H9 (cell line): ENCODE data around the gene NGRN. TPM values are rescaled to one million over a fixed set of nuclear protein-coding genes. Genes with fewer than 3 reads are reported as not detected.

Experiments
- DNase-seq: peaks from one replicate; pipeline ENCODE4 v3.0.0-alpha.2; 2017
- H2AFZ ChIP-seq: one replicate; pipeline ENCODE4 v1.6.1; 2013; ENCODE audit warnings: mild to moderate bottlenecking, low read length, control low read depth, moderate library complexity
- H2AK5ac ChIP-seq: 2 replicates; pipeline ENCODE4 v1.6.1; 2013; ENCODE audit warnings: low read length, control low read depth, mixed read lengths; ENCODE audit not compliant: insufficient read length
- H2BK120ac ChIP-seq: one replicate; pipeline ENCODE4 v1.6.1; 2013; ENCODE audit warnings: low read depth, mild to moderate bottlenecking, low read length, control low read depth, inconsistent platforms; ENCODE audit not compliant: poor library complexity, severe bottlenecking
- H2BK12ac ChIP-seq: 2 replicates; pipeline ENCODE4 v1.6.1; 2013; ENCODE audit warnings: low read length, control low read depth, mixed read lengths, low read depth; ENCODE audit not compliant: insufficient read length
- H2BK15ac ChIP-seq: 2 replicates; pipeline ENCODE4 v1.6.1; 2013; ENCODE audit warnings: low read depth, low read length, control low read depth
- H2BK20ac ChIP-seq: one replicate; pipeline ENCODE4 v1.6.1; 2013; ENCODE audit warnings: low read depth, mild to moderate bottlenecking, low read length, control low read depth, inconsistent platforms; ENCODE audit not compliant: poor library complexity, severe bottlenecking
- H2BK5ac ChIP-seq: 2 replicates; pipeline ENCODE4 v1.6.1; 2013; ENCODE audit warnings: low read length, control low read depth, mixed read lengths; ENCODE audit not compliant: insufficient read length
- H3K14ac ChIP-seq: 2 replicates; pipeline ENCODE4 v1.6.1; 2013; ENCODE audit warnings: low read length, control low read depth; ENCODE audit not compliant: insufficient read depth
- H3K18ac ChIP-seq: 2 replicates; pipeline ENCODE4 v1.6.1; 2013; ENCODE audit warnings: low read depth, mild to moderate bottlenecking, mixed read lengths, low read length, control low read depth; ENCODE audit not compliant: insufficient read length
- H3K23ac ChIP-seq: 2 replicates; pipeline ENCODE4 v1.6.1; 2013; ENCODE audit warnings: low read length, control low read depth, mixed read lengths, low read depth; ENCODE audit not compliant: insufficient read length
- H3K23me2 ChIP-seq: 2 replicates; pipeline ENCODE4 v1.6.1; 2013; ENCODE audit warnings: low read depth, mild to moderate bottlenecking, mixed read lengths, low read length, control low read depth; ENCODE audit not compliant: insufficient read length, poor library complexity, severe bottlenecking
- H3K27ac ChIP-seq: 2 replicates; pipeline ENCODE4 v1.5.1; 2013; ENCODE audit warnings: low read length, control low read depth, mixed read lengths, low read depth; ENCODE audit not compliant: insufficient read length
- H3K27me3 ChIP-seq: 2 replicates; pipeline ENCODE4 v1.6.1; 2013; ENCODE audit warnings: low read length, control low read depth, inconsistent platforms; ENCODE audit not compliant: insufficient read depth
- H3K4ac ChIP-seq: 2 replicates; pipeline ENCODE4 v1.6.1; 2013; ENCODE audit warnings: low read depth, mild to moderate bottlenecking, control low read depth, inconsistent platforms, low read length, moderate library complexity
- H3K4me1 ChIP-seq: 2 replicates; pipeline ENCODE4 v1.6.1; 2013; ENCODE audit warnings: low read length, control low read depth, inconsistent platforms; ENCODE audit not compliant: insufficient read depth
- H3K4me2 ChIP-seq: 2 replicates; pipeline ENCODE4 v1.6.1; 2013; ENCODE audit warnings: low read length, control low read depth, mixed read lengths; ENCODE audit not compliant: insufficient read length, insufficient read depth
- H3K56ac ChIP-seq: 2 replicates; pipeline ENCODE4 v1.6.1; 2013; ENCODE audit warnings: low read depth, mild to moderate bottlenecking, mixed read lengths, low read length, control low read depth; ENCODE audit not compliant: insufficient read length
- H3K79me1 ChIP-seq: 2 replicates; pipeline ENCODE4 v1.6.1; 2013; ENCODE audit warnings: low read depth, mild to moderate bottlenecking, moderate library complexity, low read length, control low read depth, inconsistent platforms; ENCODE audit not compliant: insufficient read depth, poor library complexity, severe bottlenecking
- H3K79me2 ChIP-seq: 2 replicates; pipeline ENCODE4 v1.6.1; 2013; ENCODE audit warnings: low read length, control low read depth, inconsistent platforms; ENCODE audit not compliant: insufficient read depth
- H3K9ac ChIP-seq: 2 replicates; pipeline ENCODE4 v1.6.1; 2013; ENCODE audit warnings: low read length, control low read depth, mixed read lengths; ENCODE audit not compliant: insufficient read length; ENCODE audit errors: extremely low read depth
- H3K9me3 ChIP-seq: one replicate; pipeline ENCODE4 v1.6.1; 2013; ENCODE audit warnings: low read depth, low read length, inconsistent platforms; ENCODE audit not compliant: control insufficient read depth
- H3T11ph ChIP-seq: one replicate; pipeline ENCODE4 v1.6.1; 2013; ENCODE audit warnings: mild to moderate bottlenecking, low read length, control low read depth, inconsistent platforms
- H4K20me1 ChIP-seq: one replicate; pipeline ENCODE4 v1.6.1; 2013; ENCODE audit not compliant: control insufficient read depth, insufficient read length, insufficient read depth
- H4K5ac ChIP-seq: 2 replicates; pipeline ENCODE4 v1.6.1; 2013; ENCODE audit warnings: low read depth, mild to moderate bottlenecking, mixed read lengths, low read length, control low read depth; ENCODE audit not compliant: insufficient read length
- H4K8ac ChIP-seq: replicated peaks from 2 replicates; pipeline ENCODE4 v1.6.1; 2013; ENCODE audit warnings: low read length, control low read depth, mixed read lengths, low read depth; ENCODE audit not compliant: insufficient read length
- H4K91ac ChIP-seq: 2 replicates; pipeline ENCODE4 v1.6.1; 2013; ENCODE audit warnings: low read depth, mild to moderate bottlenecking, moderate library complexity, mixed read lengths, low read length, control low read depth; ENCODE audit not compliant: insufficient read length
- H3K27ac Mint-ChIP-seq, 3 experiments: 2 replicates in 2 of 3; 3 replicates in 1 of 3; pipeline ENCODE4 v1.8.0; 2020 to 2021; ENCODE audit warnings: mixed read lengths in 3 of 3, mild to moderate bottlenecking in 1 of 3, moderate library complexity in 1 of 3
- H3K27me3 Mint-ChIP-seq: 2 replicates; pipeline ENCODE4 v1.8.0; 2021; ENCODE audit warnings: low read depth, mild to moderate bottlenecking, moderate library complexity, mixed read lengths
- H3K36me3 Mint-ChIP-seq, 3 experiments: 2 replicates in 2 of 3; 3 replicates in 1 of 3; pipeline ENCODE4 v1.8.0; 2020 to 2021; ENCODE audit warnings: low read depth in 3 of 3, mixed read lengths in 3 of 3; ENCODE audit not compliant: insufficient read depth in 1 of 3
- H3K4me1 Mint-ChIP-seq, 2 experiments: 2 replicates each; pipeline ENCODE4 v1.8.0; 2020; ENCODE audit warnings: mixed read lengths in 2 of 2
- H3K4me3 Mint-ChIP-seq, 2 experiments: 2 replicates in 1 of 2; 3 replicates in 1 of 2; pipeline ENCODE4 v1.8.0; 2020 to 2021; ENCODE audit warnings: mild to moderate bottlenecking in 2 of 2, mixed read lengths in 2 of 2, moderate library complexity in 1 of 2
- H3K9me3 Mint-ChIP-seq, 2 experiments: 2 replicates in 1 of 2; 3 replicates in 1 of 2; pipeline ENCODE4 v1.8.0; 2020; ENCODE audit warnings: mild to moderate bottlenecking in 2 of 2, mixed read lengths in 2 of 2, moderate library complexity in 1 of 2
- CTCF ChIP-seq: fragments of 200-600 bp; sonication (generic); conservative IDR thresholded peaks from 3 replicates; pipeline ENCODE4 v1.8.0; 2021; ENCODE audit warnings: antibody characterized with exemption, mild to moderate bottlenecking
- whole genome bisulfite sequencing: extraction: QIAGEN DNeasy Blood & Tissue Kit; methylation state at CpG from one replicate; pipeline ENCODE4 v1.1.7; 2013; ENCODE audit warnings: missing lambda C conversion rate, low lambda C conversion rate, mixed read lengths; ENCODE audit not compliant: insufficient read length; ENCODE audit errors: extremely low coverage; 5-methylcytosine and 5-hydroxymethylcytosine counted together
- long read RNA-seq: library from polyadenylated mRNA; unstranded; transcript quantifications from one replicate; pipeline ENCODE4 v2.0.0, GENCODE V29; 2020
- total RNA-seq: library from RNA; stranded (reverse); gene quantifications from 2 replicates; pipeline ENCODE4 v1.2.1, GENCODE V29; 2021

Gene NGRN
- total RNA-seq = 79.2 and 80.2 TPM in 2 replicates
- long read RNA-seq, full-length matches to known transcripts = 1,176 of 1,189 reads
- long read RNA-seq, partial matches to known transcripts = 1 of 1,189 reads
- long read RNA-seq, other reads (novel, unspliced or antisense) = 12 of 1,189 reads

- Histone ChIP-seq H3K23ac (no peak within 1 kb of the TSS), H2BK5ac (peak within 1 kb of the TSS; percentile 93), H3K4me1 (no peaks in the 10 kb centered on the region; the same call in 1 of the 2 replicates), H2BK12ac (no peak within 1 kb of the TSS), H3K79me1 (no peaks in the 10 kb centered on the region), H3K27me3 (no peaks in the 10 kb centered on the region; the same call in 1 of the 2 replicates), H3K14ac (peak within 1 kb of the TSS; percentile 92), H4K91ac (no peak within 1 kb of the TSS), H2BK20ac (no peak within 1 kb of the TSS), H4K8ac (no peak within 1 kb of the TSS), H3T11ph (peak within 1 kb of the TSS; percentile 24), H2BK120ac (peak within 1 kb of the TSS; percentile 92), H3K23me2 (peaks cover 8% of the 10 kb centered on the region), H3K9me3 (no peaks in the 10 kb centered on the region), H2AK5ac (no peak within 1 kb of the TSS), H3K56ac (no peak within 1 kb of the TSS), H4K5ac (peak within 1 kb of the TSS; percentile 87), H3K9ac (peak within 1 kb of the TSS; percentile 90), H3K27ac (peak within 1 kb of the TSS; percentile 71), H2AFZ (peak within 1 kb of the TSS; percentile 50), H4K20me1 (no peaks in the 10 kb centered on the region), H3K4ac (peak within 1 kb of the TSS; percentile 38; the same call in 1 of the 2 replicates), H2BK15ac (no peak within 1 kb of the TSS), H3K18ac (peak within 1 kb of the TSS; percentile 88), H3K4me2 (peak within 1 kb of the TSS; percentile 96), H3K79me2 (peaks cover 9% of the 10 kb centered on the region; the same call in 1 of the 2 replicates)
- DNase-seq = peak; percentile 87
- no peaks in the 10 kb centered on the region; the same call in 1 of the 2 replicates for H3K27me3 Mint-ChIP-seq
- no CpG with 5 or more reads among the region's 59 CpGs for WGBS
- peak within 1 kb of the TSS; percentile 95 to 96 for H3K4me3 Mint-ChIP-seq
- H3K9me3 Mint-ChIP-seq = no peaks in the 10 kb centered on the region
- peaks cover 30 to 37% of the 10 kb centered on the region in 2 experiments for H3K4me1 Mint-ChIP-seq
- peak within 1 kb of the TSS; percentile 96 to 99 (median 98) for H3K27ac Mint-ChIP-seq
- H3K36me3 Mint-ChIP-seq = peaks cover 17 to 29% (median 28%) of the 10 kb centered on the region in 3 experiments; a peak in 6 of 7 replicates
- no peak for TF ChIP-seq CTCF
Observed at GRCh38 chr15:90265271-90266060, at the start of gene NGRN. Gene NGRN, plus strand, starts transcription at chr15:90265672. Its CDS starts 41 bp downstream, at chr15:90265713.
